Lower lobe of right lung (tissue), 2 donors: ENCODE results near the gene MCL1. TPM values are rescaled to one million over a fixed set of nuclear protein-coding genes. Genes with fewer than 3 reads are reported as not detected.

Experiments
- ATAC-seq, 2 donors: fragments of 200-7000 bp; cut with Tn5 transposase; one replicate each; pipeline ENCODE4 v1.9.1; 2020 to 2022; ENCODE audit warnings: mild to moderate bottlenecking in 2 of 2, moderate library complexity in 2 of 2
- DNase-seq: peaks from one replicate; pipeline ENCODE4 v3.0.0-alpha.2; 2020
- H3K27ac ChIP-seq: fragments of 200-600 bp; one replicate; pipeline ENCODE4 v1.8.0; 2022
- H3K27me3 ChIP-seq: fragments of 200-600 bp; one replicate; pipeline ENCODE4 v1.8.0; 2022; ENCODE audit warnings: low read depth
- H3K36me3 ChIP-seq: fragments of 200-600 bp; one replicate; pipeline ENCODE4 v1.8.0; 2022; ENCODE audit warnings: mild to moderate bottlenecking
- H3K4me1 ChIP-seq: fragments of 200-600 bp; one replicate; pipeline ENCODE4 v1.8.0; 2022
- H3K4me3 ChIP-seq: fragments of 200-600 bp; one replicate; pipeline ENCODE4 v1.8.0; 2022; ENCODE audit warnings: mild to moderate bottlenecking
- H3K9me3 ChIP-seq: fragments of 200-600 bp; one replicate; pipeline ENCODE4 v1.8.0; 2022
- intact Hi-C: fragments of 100-400 bp; cut with DNase I; formaldehyde crosslinking; loops from one replicate; pipeline ENCODE4 v1.11.0; 2022
- microRNA-seq: library from miRNA; unstranded; fragments of <30 nt; microRNA quantifications from one replicate; pipeline ENCODE4 v1.2.0, GENCODE V29; 2020; ENCODE audit warnings: borderline number of aligned reads
- total RNA-seq: library from RNA; stranded (reverse); fragmentation: NEBNext Ultra II Directional; extraction: Animal tissue kit (Norgen Biotek cat#: 25700); gene quantifications from one replicate; pipeline ENCODE4 v1.2.1, GENCODE V29; 2021
- TF ChIP-seq, protein P1 (sequence below): fragments of 200-600 bp; IDR thresholded peaks from one replicate; pipeline ENCODE4 v1.8.0; 2022; ENCODE audit warnings: antibody characterized with exemption, mild to moderate bottlenecking
- donor health status: DM: no; HTN: yes; CAD: no; lungs with severe emphysema.

MCL1 gene
- total RNA-seq, 1 donor from 2014 or later, result 387 TPM

DNA sequence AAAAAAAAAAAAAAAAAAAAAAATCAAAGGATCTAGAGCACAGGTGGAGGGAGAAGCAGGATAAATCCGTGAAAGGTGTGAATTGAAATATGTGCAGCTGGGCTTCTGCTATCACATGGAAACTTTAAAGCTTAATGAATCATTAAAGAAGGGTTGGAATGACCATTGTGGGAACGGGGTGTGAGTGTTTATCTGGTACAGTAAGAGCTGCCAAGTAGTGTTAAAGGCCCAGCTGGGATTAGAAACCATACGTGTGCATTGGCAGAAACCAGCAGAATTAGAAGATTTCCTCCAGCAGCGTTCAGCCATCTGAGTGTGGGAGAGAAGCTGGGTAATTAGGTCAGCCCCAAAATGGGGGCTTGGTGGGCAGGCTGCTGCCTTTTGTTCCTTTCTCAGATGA is 50.4 kb downstream of the MCL1 start:
- ATAC-seq, result no peak
- Histone ChIP-seq H3K4me3 (no peak overlapping the region), H3K27me3 (no peaks in the 10 kb centered on the region), H3K36me3 (no peaks in the 10 kb centered on the region), H3K9me3 (no peaks in the 10 kb centered on the region), H3K27ac (no peak overlapping the region), H3K4me1 (peaks cover 6% of the 10 kb centered on the region)
- DNase-seq, result no peak
- TF ChIP-seq, protein P1, sequence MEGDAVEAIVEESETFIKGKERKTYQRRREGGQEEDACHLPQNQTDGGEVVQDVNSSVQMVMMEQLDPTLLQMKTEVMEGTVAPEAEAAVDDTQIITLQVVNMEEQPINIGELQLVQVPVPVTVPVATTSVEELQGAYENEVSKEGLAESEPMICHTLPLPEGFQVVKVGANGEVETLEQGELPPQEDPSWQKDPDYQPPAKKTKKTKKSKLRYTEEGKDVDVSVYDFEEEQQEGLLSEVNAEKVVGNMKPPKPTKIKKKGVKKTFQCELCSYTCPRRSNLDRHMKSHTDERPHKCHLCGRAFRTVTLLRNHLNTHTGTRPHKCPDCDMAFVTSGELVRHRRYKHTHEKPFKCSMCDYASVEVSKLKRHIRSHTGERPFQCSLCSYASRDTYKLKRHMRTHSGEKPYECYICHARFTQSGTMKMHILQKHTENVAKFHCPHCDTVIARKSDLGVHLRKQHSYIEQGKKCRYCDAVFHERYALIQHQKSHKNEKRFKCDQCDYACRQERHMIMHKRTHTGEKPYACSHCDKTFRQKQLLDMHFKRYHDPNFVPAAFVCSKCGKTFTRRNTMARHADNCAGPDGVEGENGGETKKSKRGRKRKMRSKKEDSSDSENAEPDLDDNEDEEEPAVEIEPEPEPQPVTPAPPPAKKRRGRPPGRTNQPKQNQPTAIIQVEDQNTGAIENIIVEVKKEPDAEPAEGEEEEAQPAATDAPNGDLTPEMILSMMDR, result no peak
- intact Hi-C loops, result no loop called here

DNA sequence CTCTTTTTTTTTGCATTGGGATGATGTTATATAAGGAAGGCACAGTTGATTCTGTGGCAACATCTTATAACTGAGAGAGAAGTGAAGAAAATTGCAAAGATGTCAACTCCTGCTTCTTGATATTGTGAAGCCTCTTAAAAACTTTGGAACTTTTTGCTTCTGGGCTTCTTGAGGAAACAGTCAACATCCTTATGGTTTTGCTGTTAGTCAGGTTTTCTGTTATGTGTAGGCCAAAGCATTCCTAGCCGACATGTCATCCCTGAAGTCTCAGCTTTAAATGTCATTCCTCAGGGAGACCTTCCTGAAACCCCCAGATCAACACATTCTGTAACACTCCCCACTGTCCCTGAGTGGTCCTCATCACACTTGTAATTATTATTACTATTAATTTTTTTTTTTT is 51.2 kb downstream of the MCL1 start:
- no peak overlapping the region for H3K4me3 ChIP-seq
- TF ChIP-seq, protein P1, result no peak
- no peaks in the 10 kb centered on the region for H3K9me3 ChIP-seq
- intact Hi-C loops, result no loop called here
- H3K4me1 ChIP-seq, result peaks cover 6% of the 10 kb centered on the region
- H3K27me3 ChIP-seq, result no peaks in the 10 kb centered on the region
- ATAC-seq (no peak), DNase-seq (no peak)
- H3K27ac ChIP-seq, result no peak overlapping the region
- H3K36me3 ChIP-seq, result no peaks in the 10 kb centered on the region

DNA sequence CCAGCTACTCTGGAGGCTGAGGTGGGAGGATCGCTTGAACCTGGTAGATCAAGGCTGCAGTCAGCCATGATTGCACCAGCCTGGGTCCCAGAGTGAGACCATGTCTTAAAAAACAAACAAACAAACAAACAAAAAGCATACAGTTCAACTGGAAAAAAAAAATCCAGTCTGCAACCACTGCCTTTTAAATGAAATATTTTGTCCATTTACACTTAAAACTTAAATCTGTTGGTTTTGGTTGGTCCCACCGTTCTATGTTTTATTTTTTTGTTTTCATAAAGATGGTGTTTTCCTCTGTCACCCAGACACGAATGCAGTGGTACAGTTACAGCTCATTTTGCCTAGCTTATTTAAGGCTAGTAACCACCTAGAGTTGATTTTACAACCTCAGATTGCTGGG is 54.1 kb downstream of the MCL1 start:
- Histone ChIP-seq H3K4me3 (no peak overlapping the region), H3K27me3 (no peaks in the 10 kb centered on the region), H3K9me3 (no peaks in the 10 kb centered on the region), H3K4me1 (no peaks in the 10 kb centered on the region), H3K36me3 (no peaks in the 10 kb centered on the region), H3K27ac (no peak overlapping the region)
- DNase-seq (no peak), ATAC-seq (no peak)
- TF ChIP-seq, protein P1, result no peak
- intact Hi-C loops, result no loop called here

Small RNAs within 50 kb of the gene (microRNA-seq; reads per million reads assigned to microRNA genes)
- not detected for gene MIR4257

Other genes with a start within 250 kb of the MCL1 start
- 32.0 TPM for gene RPRD2, start 215.5 kb downstream of the MCL1 start, total RNA-seq
- gene TARS2, start 92.2 kb downstream of the MCL1 start, total RNA-seq, result 23.7 TPM
- gene ECM1, start 71.5 kb downstream of the MCL1 start, total RNA-seq, result 16.9 TPM
- not detected for gene FALEC, start 63.9 kb downstream of the MCL1 start, total RNA-seq
- gene ADAMTSL4, start 30.2 kb downstream of the MCL1 start, total RNA-seq, result 164 TPM
- 172 TPM for gene ENSA, start 50.0 kb upstream of the MCL1 start, total RNA-seq
- gene GOLPH3L, start 117.5 kb upstream of the MCL1 start, total RNA-seq, result 32.5 TPM
- gene HORMAD1, start 141.3 kb upstream of the MCL1 start, total RNA-seq, result 2.7 TPM
- 824 TPM for gene CTSS, start 186.2 kb upstream of the MCL1 start, total RNA-seq
- gene CTSK, start 228.7 kb upstream of the MCL1 start, total RNA-seq, result 29.4 TPM